Posterior cingulate gyrus (tissue), 11 donors: ENCODE data around the gene GRIP2.

ENCODE experiments used
- DNase-seq, 10 donors: peaks; one replicate each; pipeline versions ENCODE4 v3.0.0 to v3.0.0-alpha.2; 2020 to 2021; ENCODE audit warnings: mixed read lengths in 3 of 10
- intact Hi-C: fragments of 100-400 bp; cut with DNase I; formaldehyde crosslinking; loops from one replicate; pipeline ENCODE4 v1.15.1; 2023

Gene GRIP2

GRCh38 chr3:14562121-14562890, 22.2 kb upstream of the GRIP2 start:
- intact Hi-C loops = no loop called here
- peak in 1 of 10 donors; percentile 32 for DNase-seq

GRCh38 chr3:14561051-14561960, 21.2 kb upstream of the GRIP2 start:
- intact Hi-C loops = no loop called here
- peak in 1 of 10 donors; percentile 10 for DNase-seq

GRCh38 chr3:14560110-14560509, 20.0 kb upstream of the GRIP2 start:
- peak in 1 of 10 donors; percentile 48 for DNase-seq
- intact Hi-C loops = no loop called here

GRCh38 chr3:14558029-14558428, 17.9 kb upstream of the GRIP2 start:
- peak in 1 of 10 donors; percentile 17 for DNase-seq
- intact Hi-C loops = no loop called here

- DNase-seq = peak in 9 of 10 donors; percentile 13 to 92 (median 56)
- intact Hi-C loops = no loop called here
These were observed 15.7 kb upstream of the GRIP2 start for GRCh38 chr3:14555835-14556234.

- intact Hi-C loops = no loop called here
- peak in 1 of 10 donors; percentile 26 for DNase-seq
These were observed 14.6 kb upstream of the GRIP2 start for GRCh38 chr3:14554715-14555114.

- intact Hi-C loops = no loop called here
- DNase-seq = peak in 1 of 10 donors; percentile 3
These were observed 13.7 kb upstream of the GRIP2 start for GRCh38 chr3:14553871-14554270.

GRCh38 chr3:14552717-14553116, 12.6 kb upstream of the GRIP2 start:
- intact Hi-C loops = no loop called here
- DNase-seq = peak in 2 of 10 donors; percentile 17 to 32

- intact Hi-C loops = no loop called here
- DNase-seq = peak in 2 of 10 donors; percentile 13 to 66
These were observed 12.0 kb upstream of the GRIP2 start for GRCh38 chr3:14552041-14552648.

GRCh38 chr3:14550651-14551611, 10.8 kb upstream of the GRIP2 start:
- DNase-seq = peak in 3 of 10 donors; percentile 25 to 83 (median 65)
- intact Hi-C loops = no loop called here

- intact Hi-C loops = no loop called here
- DNase-seq = peak in 2 of 10 donors; percentile 32 to 55
These were observed 10.0 kb upstream of the GRIP2 start for GRCh38 chr3:14550181-14550580.

GRCh38 chr3:14549256-14549919, 9.2 kb upstream of the GRIP2 start:
- peak in 2 of 10 donors; percentile 3 to 55 for DNase-seq
- intact Hi-C loops = loop anchor here (2.0 kb wide), 1 partner anchor 41 kb away; no protein-coding TSS in a partner anchor

GRCh38 chr3:14548321-14548729, 8.2 kb upstream of the GRIP2 start:
- intact Hi-C loops = loop anchor here (2.0 kb wide), 1 partner anchor 40 kb away; no protein-coding TSS in a partner anchor
- peak in 8 of 10 donors; percentile 47 to 93 (median 72) for DNase-seq

- intact Hi-C loops = loop anchor here (2.0 kb wide), 1 partner anchor 39 kb away; no protein-coding TSS in a partner anchor
- peak in 2 of 10 donors; percentile 34 to 47 for DNase-seq
These were observed 7.6 kb upstream of the GRIP2 start for GRCh38 chr3:14547693-14548092.

GRCh38 chr3:14546041-14546440, 5.9 kb upstream of the GRIP2 start:
- intact Hi-C loops = no loop called here
- DNase-seq = peak in 1 of 10 donors; percentile 69

- intact Hi-C loops = no loop called here
- DNase-seq = peak in 2 of 10 donors; percentile 35 to 81
These were observed 5.1 kb upstream of the GRIP2 start for GRCh38 chr3:14545251-14545635.

- intact Hi-C loops = no loop called here
- DNase-seq = peak in 2 of 10 donors; percentile 43 to 72
These were observed 4.4 kb upstream of the GRIP2 start for GRCh38 chr3:14544282-14545250.

GRCh38 chr3:14543446-14543845, 3.3 kb upstream of the GRIP2 start:
- intact Hi-C loops = no loop called here
- DNase-seq = peak in 4 of 10 donors; percentile 22 to 79 (median 48)
